ENCODE measurements around the gene ZDHHC16. TPM values are rescaled to one million over a fixed set of nuclear protein-coding genes. Genes with fewer than 3 reads are reported as not detected.
"Not testable (repeated sequence)": the region's sequence is repeated elsewhere in the genome, so short reads cannot be mapped to it uniquely, and the experiment has no call there.

ZDHHC16 gene
- total RNA-seq, 1 experiment from 2014 or later: 43.5 TPM

GRCh38 chr10:97406064-97406463 lies 39.9 kb upstream of the ZDHHC16 start:
- no peaks in the 10 kb centered on the region for H3K27me3 Mint-ChIP-seq (ENCODE audit: insufficient read depth, unreplicated experiment)
- no peaks in the 10 kb centered on the region for H3K27me3 ChIP-seq (replicated peaks; ENCODE audit: control insufficient read depth, insufficient read depth, low read length)
- no peaks in the 10 kb centered on the region for H3K9me3 ChIP-seq
- no peaks in the 10 kb centered on the region for H3K36me3 ChIP-seq (ENCODE audit: control insufficient read depth, insufficient read depth, low read length)
- intact Hi-C loops (cut with micrococcal nuclease; ENCODE audit: unreplicated experiment): loop anchor here (2.0 to 10.0 kb wide), 2 partner anchors 41 to 329 kb away; partner anchors contain the start of genes EXOSC1, ZDHHC16 and ZFYVE27
- POLR2A ChIA-PET: no interaction called here
- BruUV-seq (replicated peaks): no TSS peak
- no peak for TF ChIP-seq CTCF (IDR thresholded peaks at IDR 0.05; ENCODE audit: insufficient read depth in 1 of 2, low read depth in 1 of 2, low read length in 1 of 2, severe bottlenecking in 1 of 2, unreplicated experiment in 1 of 2)
- no peak overlapping the region for H3K4me3 Mint-ChIP-seq (ENCODE audit: unreplicated experiment)
- no peaks in the 10 kb centered on the region for H3K4me1 Mint-ChIP-seq (ENCODE audit: low read depth, unreplicated experiment)
- CTCF ChIA-PET: no interaction called here
- no peak for DNase-seq
- H3K36me3 Mint-ChIP-seq (ENCODE audit: insufficient read depth, unreplicated experiment): peaks cover 16% of the 10 kb centered on the region
- no peaks in the 10 kb centered on the region for H3K9me3 Mint-ChIP-seq (ENCODE audit: unreplicated experiment)
- peaks cover 7% of the 10 kb centered on the region; the same call in 1 of the 2 replicates for H3K4me1 ChIP-seq
- no peak overlapping the region for H3K4me3 ChIP-seq (ENCODE audit: low read depth, low read length)
- H3K27ac Mint-ChIP-seq (ENCODE audit: unreplicated experiment): no peak overlapping the region

DNA sequence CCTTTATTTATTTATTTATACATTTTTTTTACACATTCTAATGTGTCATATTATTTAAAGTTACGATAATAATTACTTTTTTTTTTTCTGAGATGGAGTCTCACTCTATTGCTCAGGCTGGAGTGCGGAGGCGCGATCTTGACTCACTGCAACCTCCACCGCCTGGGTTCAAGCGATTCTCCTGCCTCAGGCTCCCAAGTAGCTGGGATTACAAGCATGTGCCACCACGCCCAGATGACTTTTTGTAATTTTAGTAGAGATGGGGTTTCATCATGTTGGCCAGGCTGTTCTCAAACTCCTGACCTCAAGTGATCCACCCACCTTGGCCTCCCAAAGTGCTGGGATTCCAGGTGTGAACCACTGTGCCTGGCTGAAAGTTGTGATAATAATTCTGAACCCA lies 39.5 kb upstream of the ZDHHC16 start:
- H3K9me3 ChIP-seq; DNase-seq; H3K27me3 Mint-ChIP-seq (ENCODE audit: insufficient read depth, unreplicated experiment); H3K4me3 Mint-ChIP-seq (ENCODE audit: unreplicated experiment); H3K27me3 ChIP-seq (replicated peaks; ENCODE audit: control insufficient read depth, insufficient read depth, low read length); H3K4me1 ChIP-seq; POLR2A ChIA-PET; H3K9me3 Mint-ChIP-seq (ENCODE audit: unreplicated experiment); H3K36me3 ChIP-seq (ENCODE audit: control insufficient read depth, insufficient read depth, low read length); H3K27ac Mint-ChIP-seq (ENCODE audit: unreplicated experiment); BruUV-seq (replicated peaks); H3K4me1 Mint-ChIP-seq (ENCODE audit: low read depth, unreplicated experiment); H3K4me3 ChIP-seq (ENCODE audit: low read depth, low read length): not testable (repeated sequence)
- H3K36me3 Mint-ChIP-seq (ENCODE audit: insufficient read depth, unreplicated experiment): peaks cover 11% of the 10 kb centered on the region
- CTCF ChIA-PET: interaction anchor here (1.1 kb wide), 1 partner anchor 37 kb away, joined by 4 read pairs; no protein-coding TSS in a partner anchor
- intact Hi-C loops (cut with micrococcal nuclease; ENCODE audit: unreplicated experiment): loop anchor here (2.0 to 10.0 kb wide), 2 partner anchors 40 to 328 kb away; partner anchors contain the start of genes EXOSC1, ZDHHC16 and ZFYVE27

- DNase-seq: peak; percentile 75 to 77
- Mint-ChIP-seq H3K4me1 (ENCODE audit: low read depth, unreplicated experiment) (no peaks in the 10 kb centered on the region), H3K9me3 (ENCODE audit: unreplicated experiment) (no peaks in the 10 kb centered on the region), H3K36me3 (ENCODE audit: insufficient read depth, unreplicated experiment) (peaks cover 10% of the 10 kb centered on the region), H3K27me3 (ENCODE audit: insufficient read depth, unreplicated experiment) (no peaks in the 10 kb centered on the region), H3K4me3 (ENCODE audit: unreplicated experiment) (no peak overlapping the region), H3K27ac (ENCODE audit: unreplicated experiment) (peak overlapping the region; percentile 35)
- ChIA-PET POLR2A (interaction anchor here (0.5 kb wide), 1 partner anchor 12 kb away, joined by 8 read pairs; no protein-coding TSS in a partner anchor), CTCF (interaction anchor here (1.1 kb wide), 1 partner anchor 36 kb away, joined by 4 read pairs; no protein-coding TSS in a partner anchor)
- no TSS peak for BruUV-seq (replicated peaks)
- Histone ChIP-seq H3K4me3 (ENCODE audit: low read depth, low read length) (0 out of 2 replicates have a peak overlapping the region, but pooled peaks have one; percentile 6), H3K4me1 (peaks cover 10% of the 10 kb centered on the region), H3K36me3 (ENCODE audit: control insufficient read depth, insufficient read depth, low read length) (no peaks in the 10 kb centered on the region), H3K27me3 (replicated peaks; ENCODE audit: control insufficient read depth, insufficient read depth, low read length) (no peaks in the 10 kb centered on the region), H3K9me3 (no peaks in the 10 kb centered on the region)
- intact Hi-C loops (cut with micrococcal nuclease; ENCODE audit: unreplicated experiment): loop anchor here (1.0 to 10.0 kb wide), 5 partner anchors 19 to 327 kb away; partner anchors contain the start of genes EXOSC1, PGAM1, ZDHHC16 and ZFYVE27
- TF ChIP-seq CTCF (IDR thresholded peaks at IDR 0.05; ENCODE audit: insufficient read depth in 1 of 2, low read depth in 1 of 2, low read length in 1 of 2, severe bottlenecking in 1 of 2, unreplicated experiment in 1 of 2): peak; percentile 87 to 88
Measured at GRCh38 chr10:97407211-97407951, 38.6 kb upstream of the ZDHHC16 start.

Measured in Caco-2 (cell line).